Mesothelial cell of epicardium (in vitro differentiated cells): ENCODE measurements around the gene RNASEH2A. TPM values are rescaled to one million over a fixed set of nuclear protein-coding genes. Genes with fewer than 3 reads are reported as not detected.

Experiments used
- DNase-seq, 2 experiments: peaks; one replicate each; pipeline ENCODE4 v3.0.0; 2021; ENCODE audit warnings: low spot score in 2 of 2; ENCODE audit not compliant: unreplicated experiment in 2 of 2
- H3K27ac Mint-ChIP-seq: 2 replicates; pipeline ENCODE4 v1.8.0; 2021; ENCODE audit warnings: mixed read lengths
- H3K27me3 Mint-ChIP-seq: 2 replicates; pipeline ENCODE4 v1.8.0; 2021; ENCODE audit warnings: low read depth, mixed read lengths
- H3K36me3 Mint-ChIP-seq: 2 replicates; pipeline ENCODE4 v1.8.0; 2021; ENCODE audit warnings: mixed read lengths
- H3K4me1 Mint-ChIP-seq: 2 replicates; pipeline ENCODE4 v1.8.0; 2021; ENCODE audit warnings: mixed read lengths
- H3K4me3 Mint-ChIP-seq: 2 replicates; pipeline ENCODE4 v1.8.0; 2021; ENCODE audit warnings: mild to moderate bottlenecking, moderate library complexity, mixed read lengths
- H3K9me3 Mint-ChIP-seq: 2 replicates; pipeline ENCODE4 v1.8.0; 2021; ENCODE audit warnings: mixed read lengths
- CTCF ChIP-seq: fragments of 200-600 bp; sonication (generic); IDR thresholded peaks from one replicate; pipeline ENCODE4 v1.5.0; 2021; ENCODE audit warnings: antibody characterized with exemption; ENCODE audit not compliant: unreplicated experiment
- total RNA-seq: library from RNA; stranded (reverse); gene quantifications from 3 replicates; pipeline ENCODE4 v1.2.1, GENCODE V29; 2021

Gene RNASEH2A
- total RNA-seq, 1 donor from 2014 or later = 22.7 TPM

- Mint-ChIP-seq H3K9me3 (no peaks in the 10 kb centered on the region), H3K27ac (no peak overlapping the region)
Measured at GRCh38 chr19:12773571-12773970, 32.8 kb upstream of the RNASEH2A start.

GRCh38 chr19:12774588-12775555, 31.5 kb upstream of the RNASEH2A start, which contains the start of gene HOOK2:
Gene HOOK2, minus strand, starts transcription at chr19:12775552. Its CDS starts 103 bp downstream, at chr19:12775449.
- Mint-ChIP-seq H3K27me3 (no peaks in the 10 kb centered on the region), H3K36me3 (peaks cover 2% of the 10 kb centered on the region), H3K4me3 (peak within 1 kb of the TSS; percentile 81), H3K27ac (peak within 1 kb of the TSS; percentile 84), H3K9me3 (no peaks in the 10 kb centered on the region), H3K4me1 (peaks cover 25% of the 10 kb centered on the region)
- peak in 1 of 2 experiments; percentile 62 for DNase-seq
- TF ChIP-seq CTCF = no peak

More at GRCh38 chr19:12773571-12773970, 32.8 kb upstream of the RNASEH2A start:
- H3K4me1 Mint-ChIP-seq = peaks cover 13% of the 10 kb centered on the region
- peaks cover 2% of the 10 kb centered on the region for H3K36me3 Mint-ChIP-seq
- TF ChIP-seq CTCF = no peak
- no peak for DNase-seq
- peak overlapping the region; percentile 44 for H3K4me3 Mint-ChIP-seq
- H3K27me3 Mint-ChIP-seq = no peaks in the 10 kb centered on the region

- H3K4me3 Mint-ChIP-seq = peak overlapping the region; percentile 73
- peak overlapping the region; percentile 53 for H3K27ac Mint-ChIP-seq
- peak; percentile 72 to 90 for DNase-seq
- no peaks in the 10 kb centered on the region for H3K9me3 Mint-ChIP-seq
- H3K36me3 Mint-ChIP-seq = peaks cover 2% of the 10 kb centered on the region
- peak; percentile 97 for TF ChIP-seq CTCF
- peaks cover 27% of the 10 kb centered on the region for H3K4me1 Mint-ChIP-seq
- H3K27me3 Mint-ChIP-seq = no peaks in the 10 kb centered on the region
Measured at GRCh38 chr19:12777217-12778016, 29.0 kb upstream of the RNASEH2A start.

- DNase-seq = peak in 1 of 2 experiments; percentile 65
- Mint-ChIP-seq H3K4me1 (peaks cover 27% of the 10 kb centered on the region), H3K36me3 (peaks cover 2% of the 10 kb centered on the region), H3K27me3 (no peaks in the 10 kb centered on the region), H3K9me3 (no peaks in the 10 kb centered on the region), H3K27ac (peak overlapping the region; percentile 96), H3K4me3 (peak overlapping the region; percentile 73)
- no peak for TF ChIP-seq CTCF
Measured at GRCh38 chr19:12778017-12778904, 28.1 kb upstream of the RNASEH2A start.

- peaks cover 32% of the 10 kb centered on the region for H3K4me1 Mint-ChIP-seq
- peak overlapping the region; percentile 73 for H3K4me3 Mint-ChIP-seq
- no peaks in the 10 kb centered on the region for H3K36me3 Mint-ChIP-seq
- no peaks in the 10 kb centered on the region for H3K9me3 Mint-ChIP-seq
- no peak for DNase-seq
- H3K27me3 Mint-ChIP-seq = no peaks in the 10 kb centered on the region
- H3K27ac Mint-ChIP-seq = peak overlapping the region; percentile 96
- TF ChIP-seq CTCF = no peak
Measured at GRCh38 chr19:12778905-12779161, 27.6 kb upstream of the RNASEH2A start.
